Lower leg skin (tissue), 3 donors: ENCODE measurements around the gene SNRPA.

ENCODE experiments used
- CTCF ChIP-seq, 3 donors: fragments of 450-650 bp; IDR thresholded peaks; one replicate each; pipeline ENCODE4 v1.5.1; 2016; ENCODE audit warnings: antibody characterized with exemption in 3 of 3, mild to moderate bottlenecking in 3 of 3, moderate library complexity in 2 of 3
- POLR2A ChIP-seq, 2 donors: fragments of 450-650 bp; IDR thresholded peaks; one replicate each; pipeline ENCODE4 v1.6.1; 2016 to 2017; ENCODE audit warnings: antibody characterized with exemption in 2 of 2, mild to moderate bottlenecking in 1 of 2, moderate library complexity in 1 of 2

DNA sequence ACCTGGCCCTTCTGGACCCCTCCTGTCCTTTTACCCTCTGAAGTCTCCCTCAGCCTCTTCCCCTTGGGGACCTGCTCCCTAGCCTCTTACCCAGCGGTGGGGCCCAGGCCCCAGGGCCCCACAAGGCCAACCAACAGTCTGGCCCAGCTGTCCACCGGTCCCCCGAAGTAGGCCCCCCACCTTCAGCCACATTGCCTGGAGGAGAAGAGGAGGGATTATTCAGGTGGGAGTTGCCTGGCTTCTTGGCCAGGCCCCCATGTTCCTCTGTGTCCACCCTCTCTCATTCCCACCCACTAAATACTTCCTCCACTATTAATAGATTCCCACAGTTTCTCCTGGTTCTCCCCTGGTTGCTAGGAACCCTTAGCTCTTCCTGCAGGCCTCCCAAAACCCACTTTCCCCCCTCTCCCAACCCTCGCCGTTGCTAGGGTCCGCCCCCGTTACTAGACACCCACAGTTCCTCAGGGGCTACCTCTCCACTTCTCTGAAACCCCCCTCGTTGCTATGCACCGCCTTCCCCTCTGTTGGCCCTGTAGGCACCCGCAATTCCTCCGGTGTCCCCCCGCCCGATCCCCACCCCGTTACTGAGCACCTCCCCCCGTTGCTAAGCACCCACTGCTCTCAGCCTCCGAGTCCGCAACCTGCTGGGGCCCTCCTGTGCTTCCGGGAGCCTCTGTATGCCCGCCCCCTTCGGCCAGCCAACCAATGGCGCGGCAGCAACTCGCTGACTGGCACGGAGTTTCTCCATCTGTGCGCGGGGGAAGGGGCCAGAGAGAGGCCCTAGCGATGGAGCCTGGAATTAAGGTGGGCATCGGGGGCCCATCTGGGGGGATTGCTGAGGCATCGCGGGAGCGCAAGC lies 36.3 kb upstream of the SNRPA start:
- no peak for TF ChIP-seq CTCF (IDR thresholded peaks at IDR 0.05)
- TF ChIP-seq POLR2A (IDR thresholded peaks at IDR 0.05) = no peak
